GM12801 (cell line): ENCODE data around the gene RRM2.

ENCODE experiments used
- CTCF ChIP-seq: IDR thresholded peaks from one replicate; pipeline ENCODE4 v1.5.1; 2011; ENCODE audit warnings: control low read depth; ENCODE audit not compliant: insufficient read length; ENCODE audit errors: extremely low read depth

RRM2 gene

GRCh38 chr2:10136101-10136934, 13.8 kb downstream of the RRM2 start:
- TF ChIP-seq CTCF, result no peak

GRCh38 chr2:10137053-10137843, 14.7 kb downstream of the RRM2 start:
- TF ChIP-seq CTCF, result no peak

GRCh38 chr2:10139536-10139935, 17.0 kb downstream of the RRM2 start:
- no peak for TF ChIP-seq CTCF

- TF ChIP-seq CTCF, result no peak
These were observed 18.5 kb downstream of the RRM2 start for GRCh38 chr2:10140841-10141610.

- TF ChIP-seq CTCF, result no peak
These were observed 19.4 kb downstream of the RRM2 start for GRCh38 chr2:10141736-10142639.

GRCh38 chr2:10142640-10142965, 20.1 kb downstream of the RRM2 start:
- no peak for TF ChIP-seq CTCF
